ENCODE data around the gene UTF1. TPM values are rescaled to one million over a fixed set of nuclear protein-coding genes. Genes with fewer than 3 reads are reported as not detected.

Gene UTF1
- polyA plus RNA-seq, 3 donors, result 0.14 to 0.48 (median 0.24) TPM

- H3K9ac ChIP-seq (ENCODE audit: insufficient read depth, low read length, poor library complexity, severe bottlenecking), result no peak overlapping the region
- DNase-seq, result no peak
- Mint-ChIP-seq H3K36me3 (no peaks in the 10 kb centered on the region), H3K4me3 (no peak overlapping the region), H3K4me1 (no peaks in the 10 kb centered on the region), H3K27ac (no peak overlapping the region), H3K9me3 (peaks cover 2 to 16% (median 13%) of the 10 kb centered on the region in 7 donors), H3K27me3 (ENCODE audit: low read depth in 3 of 3) (peaks cover 0 to 8% (median 4%) of the 10 kb centered on the region in 3 donors)
- no peaks in the 10 kb centered on the region for H3K4me1 ChIP-seq (ENCODE audit: control insufficient read depth in 1 of 2, insufficient read depth in 2 of 2, low read length in 2 of 2)
- H3K4me3 ChIP-seq (replicated peaks in 1 of 3; ENCODE audit: low read depth in 2 of 3, low read length in 3 of 3), result no peak overlapping the region
- no peak overlapping the region for H3K27ac ChIP-seq (ENCODE audit: low read depth in 1 of 2, low read length in 2 of 2)
- peaks cover 11 to 23% of the 10 kb centered on the region in 2 donors for H3K9me3 ChIP-seq (replicated peaks in 1 of 2; ENCODE audit: control insufficient read depth in 1 of 2, insufficient read depth in 1 of 2, low read length in 2 of 2)
- no peak for TF ChIP-seq CTCF (IDR thresholded peaks at IDR 0.05)
- H3K27me3 ChIP-seq (ENCODE audit: control insufficient read depth in 2 of 2, insufficient read depth in 2 of 2, low read length in 2 of 2), result no peaks in the 10 kb centered on the region
- H4K20me1 ChIP-seq (ENCODE audit: insufficient read depth, low read length), result no peaks in the 10 kb centered on the region
- no peak overlapping the region for H2AFZ ChIP-seq (ENCODE audit: insufficient read depth, low read depth, low read length, poor library complexity, severe bottlenecking)
- no peak overlapping the region for H3K4me2 ChIP-seq (replicated peaks; ENCODE audit: extremely low read depth, low read length, poor library complexity, severe bottlenecking)
- H3K79me2 ChIP-seq (ENCODE audit: insufficient read depth, low read length), result no peaks in the 10 kb centered on the region
- 81% methylated on average over 12 of the region's 14 CpGs for WGBS (ENCODE audit: insufficient coverage)
- intact Hi-C loops (cut with micrococcal nuclease), result no loop called here
- no peaks in the 10 kb centered on the region for H3K36me3 ChIP-seq (replicated peaks in 1 of 2; ENCODE audit: control insufficient read depth in 1 of 2, insufficient read depth in 2 of 2, low read length in 2 of 2)
Observed at GRCh38 chr10:133182190-133182589, 47.8 kb upstream of the UTF1 start.

DNA sequence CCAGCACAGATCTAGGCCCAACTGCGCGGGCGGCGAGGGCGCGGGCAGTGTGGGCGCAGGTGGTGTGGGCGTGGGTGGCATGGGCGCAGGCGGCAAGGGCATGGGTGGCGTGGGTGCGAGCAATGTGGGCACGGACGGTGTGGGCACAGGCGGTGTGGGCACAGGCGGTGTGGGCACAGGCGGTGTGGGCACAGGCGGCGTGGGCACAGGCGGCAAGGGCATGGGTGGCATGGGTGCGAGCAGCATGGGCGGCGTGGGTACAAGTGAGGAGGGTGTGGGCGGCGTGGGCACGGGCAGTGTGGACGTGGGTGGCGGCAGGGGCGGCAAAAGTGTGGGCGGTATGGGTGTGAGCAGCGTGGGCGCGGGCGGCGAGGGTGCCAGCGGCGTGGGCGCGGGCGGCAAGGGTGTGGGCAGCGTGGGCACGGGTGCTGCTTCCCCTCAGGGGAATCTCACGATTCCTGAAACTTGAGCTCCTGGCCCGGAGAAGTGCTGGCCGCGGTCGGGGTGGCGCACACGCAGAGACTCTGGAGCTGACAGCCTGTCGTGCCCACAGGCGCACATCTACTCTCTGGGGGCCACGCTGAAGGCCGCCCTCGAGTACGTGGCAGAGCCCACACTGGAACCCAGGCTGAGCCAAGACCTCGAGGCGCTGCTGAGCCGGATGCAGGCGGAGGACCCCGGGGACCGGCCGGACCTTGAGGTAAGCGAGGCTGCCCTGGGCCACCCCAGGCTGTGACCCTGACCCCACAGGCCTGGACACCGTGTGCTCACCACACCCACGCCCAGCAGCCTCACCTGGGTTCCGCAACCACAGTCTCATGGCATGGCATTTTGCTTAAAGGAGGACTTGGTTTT lies 47.0 kb upstream of the UTF1 start:
- H4K20me1 ChIP-seq (ENCODE audit: insufficient read depth, low read length), result no peaks in the 10 kb centered on the region
- H3K36me3 ChIP-seq (replicated peaks in 1 of 2; ENCODE audit: control insufficient read depth in 1 of 2, insufficient read depth in 2 of 2, low read length in 2 of 2), result no peaks in the 10 kb centered on the region
- H3K4me1 ChIP-seq (ENCODE audit: control insufficient read depth in 1 of 2, insufficient read depth in 2 of 2, low read length in 2 of 2), result no peaks in the 10 kb centered on the region
- no peak for DNase-seq
- no peaks in the 10 kb centered on the region for H3K27me3 ChIP-seq (ENCODE audit: control insufficient read depth in 2 of 2, insufficient read depth in 2 of 2, low read length in 2 of 2)
- Mint-ChIP-seq H3K9me3 (peaks cover 0 to 15% (median 6%) of the 10 kb centered on the region in 7 donors), H3K36me3 (no peaks in the 10 kb centered on the region), H3K27ac (no peak overlapping the region), H3K27me3 (ENCODE audit: low read depth in 3 of 3) (peaks cover 0 to 8% (median 4%) of the 10 kb centered on the region in 3 donors), H3K4me1 (no peaks in the 10 kb centered on the region), H3K4me3 (no peak overlapping the region)
- no peak overlapping the region for H3K27ac ChIP-seq (ENCODE audit: low read depth in 1 of 2, low read length in 2 of 2)
- no peaks in the 10 kb centered on the region for H3K79me2 ChIP-seq (ENCODE audit: insufficient read depth, low read length)
- no peak overlapping the region for H3K9ac ChIP-seq (ENCODE audit: insufficient read depth, low read length, poor library complexity, severe bottlenecking)
- WGBS (ENCODE audit: insufficient coverage), result 94% methylated on average over 65 of the region's 66 CpGs
- intact Hi-C loops (cut with micrococcal nuclease), result no loop called here
- H3K4me3 ChIP-seq (replicated peaks in 1 of 3; ENCODE audit: low read depth in 2 of 3, low read length in 3 of 3), result no peak overlapping the region
- peaks cover 3 to 16% of the 10 kb centered on the region in 2 donors for H3K9me3 ChIP-seq (replicated peaks in 1 of 2; ENCODE audit: control insufficient read depth in 1 of 2, insufficient read depth in 1 of 2, low read length in 2 of 2)
- TF ChIP-seq CTCF (IDR thresholded peaks at IDR 0.05), result no peak
- H2AFZ ChIP-seq (ENCODE audit: insufficient read depth, low read depth, low read length, poor library complexity, severe bottlenecking), result no peak overlapping the region
- no peak overlapping the region for H3K4me2 ChIP-seq (replicated peaks; ENCODE audit: extremely low read depth, low read length, poor library complexity, severe bottlenecking)

Data from CD14-positive monocyte (primary cell).